Activated CD4-positive, alpha-beta T cell treated with anti-CD3 and anti-CD28 coated beads for 48 hours (primary cell): ENCODE measurements around the gene DGKZ.

Experiments used
- DNase-seq: peaks from one replicate; pipeline ENCODE4 v3.0.0-alpha.2; 2020

The DGKZ gene

GRCh38 chr11:46381819-46382645 lies 34.8 kb downstream of the DGKZ start:
- no peak for DNase-seq

- no peak for DNase-seq
Observed at GRCh38 chr11:46382646-46383403, 35.6 kb downstream of the DGKZ start.

GRCh38 chr11:46383404-46383758 lies 36.1 kb downstream of the DGKZ start:
- DNase-seq: no peak

- no peak for DNase-seq
Observed at GRCh38 chr11:46383974-46384701, 36.9 kb downstream of the DGKZ start.

GRCh38 chr11:46385169-46386004 lies 38.1 kb downstream of the DGKZ start:
- no peak for DNase-seq

- no peak for DNase-seq
Observed at GRCh38 chr11:46386005-46386578, 38.8 kb downstream of the DGKZ start.

GRCh38 chr11:46386674-46387073 lies 39.4 kb downstream of the DGKZ start:
- no peak for DNase-seq

GRCh38 chr11:46387456-46387855 lies 40.2 kb downstream of the DGKZ start:
- no peak for DNase-seq

- no peak for DNase-seq
Observed at GRCh38 chr11:46387919-46388618, 40.8 kb downstream of the DGKZ start.

- no peak for DNase-seq
Observed at GRCh38 chr11:46388619-46389449, 41.6 kb downstream of the DGKZ start.

GRCh38 chr11:46389450-46390330 lies 42.4 kb downstream of the DGKZ start:
- peak; percentile 76 for DNase-seq

GRCh38 chr11:46390331-46391171 lies 43.3 kb downstream of the DGKZ start:
- no peak for DNase-seq

GRCh38 chr11:46391186-46391577 lies 43.9 kb downstream of the DGKZ start:
- DNase-seq: no peak

- DNase-seq: peak; percentile 53
Observed at GRCh38 chr11:46391578-46392420, 44.5 kb downstream of the DGKZ start, which contains the start of gene CHRM4. Gene CHRM4, minus strand, starts transcription at chr11:46391776. Its CDS starts 5,219 bp downstream, at chr11:46386557.

GRCh38 chr11:46392421-46393230 lies 45.4 kb downstream of the DGKZ start:
- peak; percentile 81 for DNase-seq

- no peak for DNase-seq
Observed at GRCh38 chr11:46393231-46393616, 46.0 kb downstream of the DGKZ start.

- DNase-seq: no peak
Observed at GRCh38 chr11:46393759-46394158, 46.5 kb downstream of the DGKZ start.
